Transverse colon (tissue), 4 donors: ENCODE measurements around the gene C15orf39.

Experiments used
- EP300 ChIP-seq: sonication (generic); formaldehyde crosslinking; IDR thresholded peaks from one replicate; pipeline ENCODE4 v1.6.1; 2017; ENCODE audit warnings: antibody characterized with exemption, low read depth
- POLR2AphosphoS5 ChIP-seq, 3 donors: sonication (generic); formaldehyde crosslinking; IDR thresholded peaks; one replicate each; pipeline ENCODE4 v1.6.1; 2016; ENCODE audit warnings: antibody characterized with exemption in 3 of 3
- TF ChIP-seq, protein P1 (sequence below), 5 experiments: fragments of 200-600 bp in 3 of 5; fragments of 450-650 bp in 2 of 5; sonication (generic) in 3 of 5; IDR thresholded peaks; 1 replicate in 2 of 5; 2 replicates in 3 of 5; pipeline ENCODE4 v1.5.1; 2016 to 2017; ENCODE audit warnings: antibody characterized with exemption in 5 of 5, inconsistent platforms in 3 of 5, mild to moderate bottlenecking in 2 of 5, moderate library complexity in 1 of 5

DNA sequence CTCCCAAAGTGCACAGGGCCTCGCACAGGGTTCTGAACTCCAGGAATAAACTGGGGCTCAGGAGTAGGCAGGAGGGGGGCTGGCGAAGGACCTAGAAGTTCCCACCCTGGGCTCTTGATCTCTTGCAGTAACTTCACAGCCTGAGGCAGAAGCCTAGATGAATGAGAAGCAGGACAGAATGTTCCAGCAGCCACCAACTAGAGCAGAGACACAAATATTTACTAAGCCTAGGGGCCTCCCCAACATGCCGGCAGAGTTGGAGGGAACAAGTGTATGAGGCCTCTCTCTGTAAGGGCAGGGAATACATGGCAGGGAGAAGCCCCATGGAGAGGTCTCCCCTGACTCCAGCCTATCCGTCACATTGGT lies 25.3 kb upstream of the C15orf39 start:
- TF ChIP-seq EP300 (no peak), POLR2AphosphoS5 (IDR thresholded peaks at IDR 0.05) (peak in 1 of 3 donors; percentile 42)
- TF ChIP-seq, protein P1, sequence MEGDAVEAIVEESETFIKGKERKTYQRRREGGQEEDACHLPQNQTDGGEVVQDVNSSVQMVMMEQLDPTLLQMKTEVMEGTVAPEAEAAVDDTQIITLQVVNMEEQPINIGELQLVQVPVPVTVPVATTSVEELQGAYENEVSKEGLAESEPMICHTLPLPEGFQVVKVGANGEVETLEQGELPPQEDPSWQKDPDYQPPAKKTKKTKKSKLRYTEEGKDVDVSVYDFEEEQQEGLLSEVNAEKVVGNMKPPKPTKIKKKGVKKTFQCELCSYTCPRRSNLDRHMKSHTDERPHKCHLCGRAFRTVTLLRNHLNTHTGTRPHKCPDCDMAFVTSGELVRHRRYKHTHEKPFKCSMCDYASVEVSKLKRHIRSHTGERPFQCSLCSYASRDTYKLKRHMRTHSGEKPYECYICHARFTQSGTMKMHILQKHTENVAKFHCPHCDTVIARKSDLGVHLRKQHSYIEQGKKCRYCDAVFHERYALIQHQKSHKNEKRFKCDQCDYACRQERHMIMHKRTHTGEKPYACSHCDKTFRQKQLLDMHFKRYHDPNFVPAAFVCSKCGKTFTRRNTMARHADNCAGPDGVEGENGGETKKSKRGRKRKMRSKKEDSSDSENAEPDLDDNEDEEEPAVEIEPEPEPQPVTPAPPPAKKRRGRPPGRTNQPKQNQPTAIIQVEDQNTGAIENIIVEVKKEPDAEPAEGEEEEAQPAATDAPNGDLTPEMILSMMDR (IDR thresholded peaks at IDR 0.05), result no peak
